Keratinocyte (primary cell): Measurements from ENCODE around the gene SH2D5.

Experiments
- CTCF ChIP-seq, 3 experiments: IDR thresholded peaks in 1 of 3; conservative IDR thresholded peaks in 1 of 3; optimal IDR thresholded peaks in 1 of 3; 2 replicates in 2 of 3; 3 replicates in 1 of 3; pipeline versions ENCODE3 to v1.5.1; 2011; ENCODE audit warnings: low read length in 3 of 3, mild to moderate bottlenecking in 3 of 3, moderate library complexity in 2 of 3, control low read depth in 1 of 3, inconsistent platforms in 1 of 3; ENCODE audit not compliant: insufficient read depth in 2 of 3; ENCODE audit errors: extremely low read depth in 1 of 3
- EZH2 ChIP-seq: IDR thresholded peaks from one replicate; pipeline ENCODE4 v1.6.1; 2012; ENCODE audit warnings: inconsistent platforms, mild to moderate bottlenecking, low read length, moderate library complexity

- no peak for TF ChIP-seq EZH2
- no peak for TF ChIP-seq CTCF (optimal IDR thresholded peaks at IDR 0.05 in 1 of 3, IDR thresholded peaks at IDR 0.05 in 1 of 3, conservative IDR thresholded peaks at IDR 0.05 in 1 of 3; ENCODE audit: extremely low read depth in 1 of 3, insufficient read depth in 2 of 3, low read length in 3 of 3)
Observed at GRCh38 chr1:20705203-20705755, 27.2 kb downstream of the SH2D5 start.
